ENCODE results near the gene RIMBP2.

DNA sequence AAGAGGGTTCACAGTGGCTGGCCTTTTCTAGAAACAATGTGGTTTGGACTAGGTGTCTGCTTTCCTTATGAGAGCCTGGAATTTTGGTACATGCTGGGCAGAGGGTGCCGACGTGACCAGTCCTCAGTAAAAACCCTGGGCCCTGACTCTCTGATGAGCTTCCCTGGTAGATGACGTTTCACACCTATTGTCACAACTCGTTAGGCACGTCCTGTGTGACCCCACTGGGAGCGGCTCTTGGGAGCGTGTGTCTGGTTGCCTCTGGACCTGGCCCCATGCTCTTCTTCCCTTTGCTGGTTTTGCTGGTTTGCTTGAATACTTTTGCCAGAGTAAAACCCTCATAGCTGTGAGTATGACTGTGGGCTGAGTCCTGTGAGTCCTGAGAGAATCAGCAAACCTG lies 136.9 kb downstream of the RIMBP2 start:
- TF ChIP-seq, protein P1, sequence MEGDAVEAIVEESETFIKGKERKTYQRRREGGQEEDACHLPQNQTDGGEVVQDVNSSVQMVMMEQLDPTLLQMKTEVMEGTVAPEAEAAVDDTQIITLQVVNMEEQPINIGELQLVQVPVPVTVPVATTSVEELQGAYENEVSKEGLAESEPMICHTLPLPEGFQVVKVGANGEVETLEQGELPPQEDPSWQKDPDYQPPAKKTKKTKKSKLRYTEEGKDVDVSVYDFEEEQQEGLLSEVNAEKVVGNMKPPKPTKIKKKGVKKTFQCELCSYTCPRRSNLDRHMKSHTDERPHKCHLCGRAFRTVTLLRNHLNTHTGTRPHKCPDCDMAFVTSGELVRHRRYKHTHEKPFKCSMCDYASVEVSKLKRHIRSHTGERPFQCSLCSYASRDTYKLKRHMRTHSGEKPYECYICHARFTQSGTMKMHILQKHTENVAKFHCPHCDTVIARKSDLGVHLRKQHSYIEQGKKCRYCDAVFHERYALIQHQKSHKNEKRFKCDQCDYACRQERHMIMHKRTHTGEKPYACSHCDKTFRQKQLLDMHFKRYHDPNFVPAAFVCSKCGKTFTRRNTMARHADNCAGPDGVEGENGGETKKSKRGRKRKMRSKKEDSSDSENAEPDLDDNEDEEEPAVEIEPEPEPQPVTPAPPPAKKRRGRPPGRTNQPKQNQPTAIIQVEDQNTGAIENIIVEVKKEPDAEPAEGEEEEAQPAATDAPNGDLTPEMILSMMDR (IDR thresholded peaks at IDR 0.05; ENCODE audit: low read depth, low read length) = no peak
- TF ChIP-seq EZH2phosphoT487 (IDR thresholded peaks at IDR 0.05; ENCODE audit: low read depth) = no peak

Data from OCI-LY3 (cell line).